ENCODE data around the gene F8.

The F8 gene

GRCh38 chrX:155068165-155068564, 45.6 kb upstream of the F8 start:
- H3K4me2 ChIP-seq (ENCODE audit: low read length) = peak overlapping the region; percentile 92
- no peaks in the 10 kb centered on the region for H3F3A ChIP-seq (ENCODE audit: insufficient read depth, low read length)
- H3K36me3 ChIP-seq (ENCODE audit: insufficient read depth, low read length) = peaks cover 13% of the 10 kb centered on the region; the same call in 1 of the 2 replicates
- H3K9me2 ChIP-seq (ENCODE audit: low read depth, low read length) = no peaks in the 10 kb centered on the region
- TF ChIP-seq EZH2 (IDR thresholded peaks at IDR 0.05; ENCODE audit: borderline replicate concordance, low read length) (no peak), CTCF (IDR thresholded peaks at IDR 0.05; ENCODE audit: low read length) (no peak)
- peaks cover 32% of the 10 kb centered on the region for H3K79me2 ChIP-seq (ENCODE audit: insufficient read depth, low read length)
- peaks cover 31% of the 10 kb centered on the region for H3K4me1 ChIP-seq (ENCODE audit: insufficient read depth, low read length, severe bottlenecking)
- no peaks in the 10 kb centered on the region for H4K20me1 ChIP-seq (ENCODE audit: insufficient read depth, low read length)
- no peaks in the 10 kb centered on the region for H3K9me3 ChIP-seq (ENCODE audit: low read length)
- H3K4me3 ChIP-seq (ENCODE audit: low read depth, low read length, poor library complexity, severe bottlenecking) = peak overlapping the region; percentile 92
- no peaks in the 10 kb centered on the region for H3K27me3 ChIP-seq (ENCODE audit: insufficient read depth, low read length)
- H3K27ac ChIP-seq (ENCODE audit: low read depth, low read length, poor library complexity, severe bottlenecking) = no peak overlapping the region
- H3K9ac ChIP-seq (ENCODE audit: low read length) = no peak overlapping the region; the same call in 1 of the 2 replicates
- no peak overlapping the region for H2AFZ ChIP-seq (ENCODE audit: low read length)

DNA sequence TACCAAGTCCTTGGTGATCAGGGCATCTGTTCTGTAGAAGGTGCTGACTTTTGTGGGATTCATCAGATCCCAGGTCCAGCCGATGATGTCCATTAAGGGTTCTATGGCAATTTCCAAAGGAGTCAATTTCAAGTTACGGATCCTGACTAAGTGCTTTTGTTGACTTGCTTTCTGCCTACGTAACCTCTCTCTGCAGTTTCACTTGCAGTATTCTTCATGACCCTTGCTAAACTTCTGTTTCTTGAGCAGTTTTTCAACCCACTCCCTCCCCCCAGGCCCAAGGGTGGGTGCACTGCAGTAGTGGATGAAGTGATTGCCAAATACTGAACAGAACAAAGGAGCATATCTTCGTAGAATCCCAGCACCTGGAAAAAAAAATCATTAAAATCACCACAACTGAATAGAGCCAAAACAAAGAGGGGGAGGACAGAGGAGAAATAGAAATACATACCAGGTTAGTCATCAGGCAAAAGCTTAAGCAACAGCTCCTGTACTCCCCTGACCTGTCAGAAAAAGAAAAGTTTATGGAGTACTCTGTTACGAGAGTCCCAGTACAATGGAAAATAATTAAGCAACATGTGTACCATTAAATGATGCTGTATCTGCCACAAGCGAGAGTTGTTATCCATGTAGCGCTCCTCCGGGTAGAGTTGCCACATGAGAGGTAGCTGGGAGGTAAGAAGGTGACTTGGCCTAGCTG, 42.7 kb upstream of the F8 start:
- Histone ChIP-seq H3K27ac (ENCODE audit: low read depth, low read length, poor library complexity, severe bottlenecking) (no peak overlapping the region), H3K9ac (ENCODE audit: low read length) (no peak overlapping the region), H3F3A (ENCODE audit: insufficient read depth, low read length) (no peaks in the 10 kb centered on the region), H3K79me2 (ENCODE audit: insufficient read depth, low read length) (peaks cover 18% of the 10 kb centered on the region), H3K9me3 (ENCODE audit: low read length) (no peaks in the 10 kb centered on the region), H3K4me2 (ENCODE audit: low read length) (no peak overlapping the region), H3K4me3 (ENCODE audit: low read depth, low read length, poor library complexity, severe bottlenecking) (no peak overlapping the region), H3K9me2 (ENCODE audit: low read depth, low read length) (no peaks in the 10 kb centered on the region), H3K4me1 (ENCODE audit: insufficient read depth, low read length, severe bottlenecking) (peaks cover 21% of the 10 kb centered on the region), H3K36me3 (ENCODE audit: insufficient read depth, low read length) (peaks cover 25% of the 10 kb centered on the region), H3K27me3 (ENCODE audit: insufficient read depth, low read length) (no peaks in the 10 kb centered on the region), H4K20me1 (ENCODE audit: insufficient read depth, low read length) (no peaks in the 10 kb centered on the region), H2AFZ (ENCODE audit: low read length) (no peak overlapping the region)
- TF ChIP-seq EZH2 (IDR thresholded peaks at IDR 0.05; ENCODE audit: borderline replicate concordance, low read length) (no peak), CTCF (IDR thresholded peaks at IDR 0.05; ENCODE audit: low read length) (no peak)

- no peak overlapping the region for H3K4me3 ChIP-seq (ENCODE audit: low read depth, low read length, poor library complexity, severe bottlenecking)
- peaks cover 10% of the 10 kb centered on the region for H3K4me1 ChIP-seq (ENCODE audit: insufficient read depth, low read length, severe bottlenecking)
- H3K27me3 ChIP-seq (ENCODE audit: insufficient read depth, low read length) = no peaks in the 10 kb centered on the region
- H3K9me2 ChIP-seq (ENCODE audit: low read depth, low read length) = no peaks in the 10 kb centered on the region
- no peak overlapping the region for H3K27ac ChIP-seq (ENCODE audit: low read depth, low read length, poor library complexity, severe bottlenecking)
- H3K9ac ChIP-seq (ENCODE audit: low read length) = no peak overlapping the region
- no peaks in the 10 kb centered on the region for H3K9me3 ChIP-seq (ENCODE audit: low read length)
- no peak overlapping the region for H3K4me2 ChIP-seq (ENCODE audit: low read length)
- H3F3A ChIP-seq (ENCODE audit: insufficient read depth, low read length) = no peaks in the 10 kb centered on the region
- no peaks in the 10 kb centered on the region for H4K20me1 ChIP-seq (ENCODE audit: insufficient read depth, low read length)
- no peak overlapping the region for H2AFZ ChIP-seq (ENCODE audit: low read length)
- TF ChIP-seq CTCF (IDR thresholded peaks at IDR 0.05; ENCODE audit: low read length) (no peak), EZH2 (IDR thresholded peaks at IDR 0.05; ENCODE audit: borderline replicate concordance, low read length) (no peak)
- H3K79me2 ChIP-seq (ENCODE audit: insufficient read depth, low read length) = no peaks in the 10 kb centered on the region
- H3K36me3 ChIP-seq (ENCODE audit: insufficient read depth, low read length) = peaks cover 32% of the 10 kb centered on the region
Observed at GRCh38 chrX:155061760-155062159, 39.2 kb upstream of the F8 start.
